HFFc6 (cell line): Measurements from ENCODE around the gene TBX18. TPM values are rescaled to one million over a fixed set of nuclear protein-coding genes. Genes with fewer than 3 reads are reported as not detected.
A peak's percentile ranks its signal among the peaks of the same experiment; 100 is the strongest.

Experiments
- DNase-seq: peaks from one replicate; pipeline ENCODE4 v3.0.0-alpha.2; 2018
- H3K27ac Mint-ChIP-seq: 2 replicates; pipeline ENCODE4 v1.8.0; 2020; ENCODE audit warnings: mild to moderate bottlenecking, mixed read lengths
- H3K27me3 Mint-ChIP-seq: 2 replicates; pipeline ENCODE4 v1.8.0; 2021; ENCODE audit warnings: mild to moderate bottlenecking, moderate library complexity, mixed read lengths; ENCODE audit not compliant: insufficient read depth
- H3K36me3 Mint-ChIP-seq: 2 replicates; pipeline ENCODE4 v1.8.0; 2021; ENCODE audit warnings: low read depth, mixed read lengths
- H3K4me1 Mint-ChIP-seq: 2 replicates; pipeline ENCODE4 v1.8.0; 2020; ENCODE audit warnings: low read depth, mixed read lengths
- H3K4me3 Mint-ChIP-seq: 2 replicates; pipeline ENCODE4 v1.8.0; 2020; ENCODE audit warnings: mild to moderate bottlenecking, moderate library complexity, mixed read lengths
- H3K9me3 Mint-ChIP-seq: 2 replicates; pipeline ENCODE4 v1.8.0; 2020; ENCODE audit warnings: mild to moderate bottlenecking, mixed read lengths
- total RNA-seq, 6 experiments: library from RNA; stranded (reverse); fragmentation: NEBNext Ultra II Directional; extraction: Animal tissue kit (Norgen Biotek cat#: 25700); gene quantifications; 2 replicates in 1 of 6; 3 replicates in 5 of 6; pipeline ENCODE4 v1.2.3, GENCODE V29; 2021
- TF ChIP-seq, protein P1 (sequence below): fragments of 200-600 bp; sonication (generic); IDR thresholded peaks from 2 replicates; pipeline ENCODE4 v1.5.0; 2021; ENCODE audit warnings: antibody characterized with exemption, mild to moderate bottlenecking

TBX18 gene
- total RNA-seq, 6 experiments from 2014 or later: 19.0 to 23.8 (median 20.3) TPM

DNA sequence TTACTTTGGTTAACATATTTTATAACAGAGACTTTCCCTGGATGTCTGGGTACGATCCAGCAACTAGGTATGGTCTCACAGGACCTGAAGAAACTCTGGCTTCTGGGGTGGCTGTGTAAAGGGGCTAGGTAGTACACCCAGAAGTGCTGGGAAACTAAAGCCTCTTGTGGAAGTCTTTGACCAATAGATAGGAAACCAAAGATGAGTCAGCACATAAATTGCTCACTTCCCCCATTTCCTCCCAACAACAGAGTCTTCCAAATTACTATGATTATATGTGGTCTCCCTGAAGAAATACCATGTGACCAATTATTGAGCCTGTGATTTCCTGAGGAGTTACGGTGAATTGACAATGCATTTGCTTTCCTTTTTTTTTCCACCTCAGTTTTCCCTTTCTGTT, 26.8 kb upstream of the TBX18 start:
- H3K27me3 Mint-ChIP-seq: peaks cover 6% of the 10 kb centered on the region
- H3K9me3 Mint-ChIP-seq: no peaks in the 10 kb centered on the region
- no peak overlapping the region for H3K27ac Mint-ChIP-seq
- peak overlapping the region; percentile 50; the same call in 1 of the 2 replicates for H3K4me3 Mint-ChIP-seq
- H3K4me1 Mint-ChIP-seq: peaks cover 13% of the 10 kb centered on the region
- DNase-seq: no peak
- TF ChIP-seq, protein P1, sequence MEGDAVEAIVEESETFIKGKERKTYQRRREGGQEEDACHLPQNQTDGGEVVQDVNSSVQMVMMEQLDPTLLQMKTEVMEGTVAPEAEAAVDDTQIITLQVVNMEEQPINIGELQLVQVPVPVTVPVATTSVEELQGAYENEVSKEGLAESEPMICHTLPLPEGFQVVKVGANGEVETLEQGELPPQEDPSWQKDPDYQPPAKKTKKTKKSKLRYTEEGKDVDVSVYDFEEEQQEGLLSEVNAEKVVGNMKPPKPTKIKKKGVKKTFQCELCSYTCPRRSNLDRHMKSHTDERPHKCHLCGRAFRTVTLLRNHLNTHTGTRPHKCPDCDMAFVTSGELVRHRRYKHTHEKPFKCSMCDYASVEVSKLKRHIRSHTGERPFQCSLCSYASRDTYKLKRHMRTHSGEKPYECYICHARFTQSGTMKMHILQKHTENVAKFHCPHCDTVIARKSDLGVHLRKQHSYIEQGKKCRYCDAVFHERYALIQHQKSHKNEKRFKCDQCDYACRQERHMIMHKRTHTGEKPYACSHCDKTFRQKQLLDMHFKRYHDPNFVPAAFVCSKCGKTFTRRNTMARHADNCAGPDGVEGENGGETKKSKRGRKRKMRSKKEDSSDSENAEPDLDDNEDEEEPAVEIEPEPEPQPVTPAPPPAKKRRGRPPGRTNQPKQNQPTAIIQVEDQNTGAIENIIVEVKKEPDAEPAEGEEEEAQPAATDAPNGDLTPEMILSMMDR: no peak
- no peaks in the 10 kb centered on the region for H3K36me3 Mint-ChIP-seq

DNA sequence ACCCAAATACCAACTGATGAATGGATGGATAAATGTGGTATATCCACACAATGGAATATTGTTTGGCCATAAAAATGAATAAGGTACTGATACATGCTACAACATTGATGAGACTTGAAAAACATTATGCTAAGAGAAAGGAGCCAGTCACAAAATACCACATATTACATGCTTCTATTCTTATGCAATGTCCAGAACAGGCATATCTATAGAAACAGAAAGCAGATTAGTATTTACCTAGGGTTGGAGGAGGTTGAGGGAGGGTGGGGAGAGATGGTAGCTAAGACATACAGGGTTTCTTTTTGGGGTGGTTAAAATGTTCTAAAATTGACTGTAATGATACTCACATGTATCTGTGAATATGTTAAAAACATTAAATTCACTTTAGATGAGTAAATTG, 24.8 kb upstream of the TBX18 start:
- no peaks in the 10 kb centered on the region for H3K9me3 Mint-ChIP-seq
- peaks cover 22% of the 10 kb centered on the region for H3K4me1 Mint-ChIP-seq
- peaks cover 6% of the 10 kb centered on the region for H3K27me3 Mint-ChIP-seq
- H3K36me3 Mint-ChIP-seq: no peaks in the 10 kb centered on the region
- TF ChIP-seq, protein P1: no peak
- no peak overlapping the region for H3K4me3 Mint-ChIP-seq
- DNase-seq: no peak
- no peak overlapping the region for H3K27ac Mint-ChIP-seq

DNA sequence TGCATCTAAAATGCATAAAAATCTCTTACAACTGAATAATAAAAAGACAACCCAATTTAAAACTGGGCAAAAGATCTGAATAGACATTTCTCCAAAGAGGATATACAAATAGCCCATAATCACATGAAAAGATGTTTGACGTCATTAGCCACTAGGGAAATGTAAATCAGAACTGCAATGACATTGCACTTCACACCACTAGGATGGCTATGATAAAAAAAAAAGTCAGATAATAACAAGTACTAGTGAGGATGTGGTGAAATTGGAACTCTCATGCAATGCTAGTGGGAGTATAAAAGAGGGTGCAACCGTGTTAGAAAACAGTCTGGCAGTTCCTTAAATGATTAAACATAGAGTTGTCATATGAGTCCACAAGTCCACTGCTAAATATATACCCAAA, 24.3 kb upstream of the TBX18 start:
- Mint-ChIP-seq H3K4me1 (peaks cover 22% of the 10 kb centered on the region), H3K9me3 (no peaks in the 10 kb centered on the region), H3K36me3 (no peaks in the 10 kb centered on the region), H3K4me3 (no peak overlapping the region), H3K27ac (no peak overlapping the region), H3K27me3 (peaks cover 6% of the 10 kb centered on the region)
- TF ChIP-seq, protein P1: no peak
- no peak for DNase-seq

DNA sequence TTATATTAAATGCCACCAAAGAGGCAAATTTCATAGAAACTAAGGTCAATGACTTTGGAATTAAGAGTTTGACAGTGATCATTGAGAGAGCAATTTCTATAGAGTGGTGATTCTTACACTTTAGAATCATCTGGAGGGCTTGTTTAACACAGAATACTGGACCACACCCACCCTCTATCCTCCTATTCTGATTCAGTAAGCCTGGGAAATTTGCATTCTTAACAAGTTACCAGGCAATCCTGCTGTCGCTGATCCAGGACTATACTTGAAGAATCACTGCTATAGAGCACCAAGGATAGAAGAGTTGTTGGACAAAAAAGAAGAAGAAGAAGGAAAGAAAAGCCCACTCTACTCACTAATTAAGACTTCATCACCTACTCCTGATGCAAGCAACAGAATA, 21.3 kb upstream of the TBX18 start:
- TF ChIP-seq, protein P1: no peak
- no peak for DNase-seq
- no peak overlapping the region for H3K27ac Mint-ChIP-seq
- no peaks in the 10 kb centered on the region for H3K9me3 Mint-ChIP-seq
- no peaks in the 10 kb centered on the region for H3K36me3 Mint-ChIP-seq
- H3K4me1 Mint-ChIP-seq: peaks cover 11% of the 10 kb centered on the region; the same call in 1 of the 2 replicates
- no peak overlapping the region for H3K4me3 Mint-ChIP-seq
- H3K27me3 Mint-ChIP-seq: peaks cover 3% of the 10 kb centered on the region; the same call in 1 of the 2 replicates

DNA sequence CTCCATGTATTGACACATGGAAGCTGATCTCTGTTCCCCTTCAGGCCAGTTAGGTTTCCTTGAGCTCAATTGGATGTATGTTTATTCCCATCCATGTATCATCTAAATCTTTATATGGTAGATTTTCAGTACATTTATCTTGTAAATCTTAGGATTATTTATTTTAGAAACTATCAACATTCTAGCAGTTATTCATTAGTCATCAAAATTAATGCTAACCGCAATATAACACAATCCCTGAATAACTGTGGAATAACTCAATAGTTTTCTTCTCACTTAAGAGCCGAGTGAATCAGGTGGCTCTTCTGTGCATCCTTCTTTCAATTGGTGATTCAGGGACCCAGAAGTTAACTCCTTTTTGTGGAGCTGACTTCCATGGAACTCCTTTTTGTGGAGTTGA, 15.5 kb upstream of the TBX18 start:
- no peaks in the 10 kb centered on the region for H3K9me3 Mint-ChIP-seq
- no peak for DNase-seq
- no peak overlapping the region for H3K27ac Mint-ChIP-seq
- no peaks in the 10 kb centered on the region for H3K36me3 Mint-ChIP-seq
- peaks cover 6% of the 10 kb centered on the region; the same call in 1 of the 2 replicates for H3K27me3 Mint-ChIP-seq
- TF ChIP-seq, protein P1: no peak
- H3K4me1 Mint-ChIP-seq: peaks cover 49% of the 10 kb centered on the region
- no peak overlapping the region for H3K4me3 Mint-ChIP-seq

DNA sequence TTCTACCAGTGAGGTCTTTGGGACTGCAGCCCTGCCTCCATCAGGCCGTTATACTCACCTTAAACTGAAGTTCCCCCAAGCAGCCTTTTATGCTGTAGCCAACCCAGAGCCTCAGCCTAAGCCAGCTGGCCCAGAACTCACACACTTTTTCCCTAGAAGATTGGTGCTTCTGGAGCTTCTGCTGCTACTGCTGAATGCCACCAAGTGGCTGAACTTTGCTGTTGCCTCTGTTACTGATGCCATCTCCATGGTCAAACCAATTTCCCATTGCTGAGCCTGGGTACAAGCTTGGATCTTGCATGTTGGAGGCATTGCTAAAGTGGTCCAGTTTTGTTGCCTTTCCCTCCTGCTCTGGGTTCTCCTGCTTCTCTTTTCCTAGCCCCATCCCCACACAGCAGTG, 15.0 kb upstream of the TBX18 start:
- H3K36me3 Mint-ChIP-seq: no peaks in the 10 kb centered on the region
- peaks cover 7% of the 10 kb centered on the region; the same call in 1 of the 2 replicates for H3K27me3 Mint-ChIP-seq
- peaks cover 50% of the 10 kb centered on the region for H3K4me1 Mint-ChIP-seq
- H3K4me3 Mint-ChIP-seq: no peak overlapping the region
- peak; percentile 33 for DNase-seq
- TF ChIP-seq, protein P1: peak; percentile 63
- no peaks in the 10 kb centered on the region for H3K9me3 Mint-ChIP-seq
- H3K27ac Mint-ChIP-seq: no peak overlapping the region
